GM19395 (cell line): ENCODE results near the gene PCGF1.

Source experiments
- ATAC-seq: cut with Tn5 transposase; IDR thresholded peaks from one replicate; pipeline ENCODE4 v1.9.1; 2021; ENCODE audit warnings: mild to moderate bottlenecking, moderate library complexity; ENCODE audit not compliant: unreplicated experiment

PCGF1 gene

GRCh38 chr2:74507145-74507925 lies at the start of gene PCGF1:
TSS of gene PCGF1 (minus strand) at chr2:74507695. CDS start at chr2:74507668, 27 bp downstream.
- peak; percentile 88 for ATAC-seq

- no peak for ATAC-seq
Observed at GRCh38 chr2:74556831-74557370, 49.4 kb upstream of the PCGF1 start.

GRCh38 chr2:74556159-74556558 lies 48.7 kb upstream of the PCGF1 start:
- no peak for ATAC-seq

GRCh38 chr2:74555610-74556103 lies 48.2 kb upstream of the PCGF1 start:
- no peak for ATAC-seq

DNA sequence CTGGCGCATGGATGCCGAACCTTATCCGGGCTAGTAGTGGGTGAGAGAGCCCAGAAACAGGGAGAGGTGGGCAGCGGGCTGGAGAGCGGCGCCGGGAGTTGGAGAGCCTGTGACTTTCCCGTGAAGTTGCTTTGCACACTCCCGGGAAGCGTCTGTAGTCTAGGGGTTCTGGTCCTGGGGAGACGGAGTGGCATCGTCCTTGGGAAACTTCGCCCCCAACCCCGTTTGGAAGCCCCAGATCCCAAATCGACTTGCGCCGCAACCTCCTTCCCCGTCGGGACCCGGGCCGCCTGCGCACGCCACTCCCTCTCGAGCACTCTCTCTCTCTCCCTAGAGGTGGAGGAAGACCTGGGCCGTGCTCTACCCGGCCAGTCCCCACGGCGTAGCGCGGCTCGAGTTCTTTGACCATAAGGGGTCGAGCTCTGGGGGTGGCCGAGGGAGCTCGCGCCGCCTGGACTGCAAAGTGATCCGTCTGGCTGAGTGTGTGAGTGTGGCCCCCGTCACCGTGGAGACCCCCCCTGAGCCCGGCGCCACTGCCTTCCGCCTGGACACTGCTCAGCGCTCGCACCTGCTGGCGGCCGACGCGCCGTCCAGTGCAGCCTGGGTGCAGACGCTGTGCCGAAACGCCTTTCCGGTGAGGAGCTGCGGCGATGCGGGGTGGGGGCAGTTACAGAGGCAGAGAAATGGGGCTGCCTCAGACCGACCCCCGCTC lies 47.5 kb upstream of the PCGF1 start:
- ATAC-seq = peak; percentile 42

- ATAC-seq = peak; percentile 49
Observed at GRCh38 chr2:74553892-74554819, 46.7 kb upstream of the PCGF1 start, which contains the start of the genes DOK1 and LOXL3. TSS of gene DOK1 (plus strand) at chr2:74554720. CDS start at chr2:74554755, 35 bp downstream. TSS of gene LOXL3 (minus strand) at chr2:74553942. CDS start at chr2:74552634, 1,308 bp downstream.

DNA sequence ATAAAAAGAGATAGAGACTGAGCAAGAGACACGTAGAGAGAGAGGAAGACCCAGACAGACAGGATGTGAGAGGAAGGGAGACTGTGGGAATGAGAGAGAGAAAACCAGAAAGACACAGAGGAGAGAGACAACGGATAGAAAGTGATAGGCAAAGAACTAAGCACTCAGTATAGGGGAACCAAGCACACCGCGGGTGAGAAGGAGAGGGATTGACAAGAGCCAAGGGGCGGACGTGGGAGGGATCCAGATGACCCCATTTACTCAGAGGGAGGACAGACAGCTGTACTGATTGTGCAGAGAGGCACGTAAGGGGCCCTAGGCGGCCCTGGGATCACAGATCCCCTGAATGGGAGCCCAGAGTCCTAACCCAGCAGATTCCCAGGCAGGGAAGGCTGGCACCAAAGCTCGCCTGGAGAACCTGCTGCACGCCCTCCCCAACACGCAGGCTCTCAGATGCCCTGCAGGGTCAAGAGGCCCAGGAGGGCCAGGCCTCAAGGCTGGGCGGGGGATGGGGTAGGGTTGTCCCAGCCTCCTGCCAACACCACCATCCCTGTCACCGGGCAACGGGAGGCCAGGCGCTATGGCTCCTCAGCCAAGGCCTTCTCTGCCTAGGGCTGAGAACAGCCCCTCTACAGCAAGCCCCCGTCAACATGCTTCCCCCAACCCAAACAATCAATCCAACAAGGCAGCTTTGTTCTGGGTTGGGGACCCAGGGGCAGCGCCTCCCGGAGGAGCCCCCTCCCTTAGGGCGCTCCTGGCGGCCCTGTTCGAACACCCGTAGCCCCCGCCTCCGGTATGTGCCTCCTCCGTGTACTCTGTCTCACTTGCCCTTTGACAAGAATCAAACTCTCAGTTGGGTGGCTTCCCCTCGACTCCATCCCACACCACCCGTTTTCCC lies 45.7 kb upstream of the PCGF1 start:
- ATAC-seq = peak; percentile 33

- peak; percentile 37 for ATAC-seq
Observed at GRCh38 chr2:74551942-74552913, 44.7 kb upstream of the PCGF1 start.

DNA sequence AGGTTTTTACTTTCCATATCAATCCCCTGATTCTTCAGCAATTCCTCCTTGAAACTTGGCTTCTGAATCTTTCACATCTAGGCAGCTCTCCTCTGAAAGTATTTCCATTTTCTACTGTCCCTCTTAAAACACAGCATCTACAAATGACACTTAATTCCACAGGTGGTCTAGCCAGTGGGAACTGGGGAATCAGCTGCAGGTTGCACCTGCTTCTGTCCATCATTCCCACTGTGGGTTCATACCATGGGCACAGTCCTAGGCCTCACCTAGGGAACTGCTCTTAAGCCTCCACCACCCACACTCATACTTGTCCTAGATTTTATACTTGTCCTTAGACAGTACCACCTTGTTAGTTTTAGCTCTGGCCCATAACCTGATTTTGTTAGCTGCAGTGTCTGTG lies 44.0 kb upstream of the PCGF1 start:
- ATAC-seq = no peak

DNA sequence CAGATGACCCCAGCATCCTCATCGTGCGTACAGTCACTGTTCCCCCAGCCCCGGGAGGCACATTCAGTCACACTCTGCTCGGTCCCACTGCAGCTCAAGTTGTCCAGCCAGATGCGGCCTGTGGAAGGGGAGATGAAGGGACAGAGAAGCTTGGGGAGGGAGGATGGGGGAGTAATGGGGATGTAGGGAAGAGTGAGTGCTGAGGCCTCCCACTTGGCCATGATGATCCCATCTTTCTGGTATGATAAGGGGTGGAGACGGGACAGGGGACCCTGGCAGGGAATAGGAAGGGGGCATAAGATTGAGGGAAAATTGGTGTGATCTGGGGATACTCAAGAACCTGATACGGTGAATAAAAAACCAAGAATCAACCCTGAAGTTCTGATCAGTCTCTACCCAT lies 42.7 kb upstream of the PCGF1 start:
- ATAC-seq = no peak

DNA sequence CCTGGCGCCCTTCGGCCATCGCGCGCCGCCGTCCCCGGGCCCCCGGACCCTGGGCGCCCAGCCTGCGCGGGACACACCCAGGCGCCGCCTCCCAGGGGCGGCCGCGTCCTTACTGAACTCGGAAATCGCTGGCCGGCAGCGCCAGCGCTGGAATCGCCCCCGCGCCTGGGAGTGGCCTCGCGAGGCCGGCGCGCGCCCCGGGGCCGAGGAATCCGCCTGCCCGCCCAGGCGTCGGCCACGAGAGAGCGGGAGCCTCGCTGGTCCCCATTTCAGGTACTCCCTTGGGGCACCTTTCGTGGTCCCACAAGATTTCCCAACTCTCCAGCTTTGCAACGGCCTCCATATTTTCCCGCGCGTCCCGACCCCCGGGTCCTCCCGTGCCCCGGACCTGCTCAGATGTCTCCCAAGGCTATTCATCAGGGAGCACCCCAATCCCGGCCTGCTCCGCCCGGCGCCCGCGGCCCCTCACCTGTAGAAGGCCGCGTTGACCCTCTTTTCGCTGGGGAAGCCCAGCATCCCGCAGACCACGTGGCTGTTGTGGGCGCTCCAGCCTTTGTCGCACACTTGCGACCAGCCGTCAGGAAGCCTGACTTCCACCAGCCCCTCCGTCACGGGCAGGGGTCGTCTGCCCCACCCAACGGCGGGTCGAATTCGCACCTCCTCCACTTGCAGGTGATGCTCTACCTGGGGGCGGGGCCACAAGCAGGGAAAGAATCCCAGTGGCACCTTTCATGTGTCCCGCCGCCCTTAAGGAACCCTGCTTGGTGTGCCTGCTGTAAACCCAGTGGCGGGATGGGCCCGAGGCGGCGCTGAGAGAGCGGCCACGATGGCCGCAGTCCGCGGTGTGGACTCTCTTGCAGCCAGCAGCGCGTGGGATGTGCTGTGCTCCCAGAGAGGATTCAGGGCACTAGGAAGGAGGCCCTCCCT lies 41.7 kb upstream of the PCGF1 start:
- ATAC-seq = no peak

DNA sequence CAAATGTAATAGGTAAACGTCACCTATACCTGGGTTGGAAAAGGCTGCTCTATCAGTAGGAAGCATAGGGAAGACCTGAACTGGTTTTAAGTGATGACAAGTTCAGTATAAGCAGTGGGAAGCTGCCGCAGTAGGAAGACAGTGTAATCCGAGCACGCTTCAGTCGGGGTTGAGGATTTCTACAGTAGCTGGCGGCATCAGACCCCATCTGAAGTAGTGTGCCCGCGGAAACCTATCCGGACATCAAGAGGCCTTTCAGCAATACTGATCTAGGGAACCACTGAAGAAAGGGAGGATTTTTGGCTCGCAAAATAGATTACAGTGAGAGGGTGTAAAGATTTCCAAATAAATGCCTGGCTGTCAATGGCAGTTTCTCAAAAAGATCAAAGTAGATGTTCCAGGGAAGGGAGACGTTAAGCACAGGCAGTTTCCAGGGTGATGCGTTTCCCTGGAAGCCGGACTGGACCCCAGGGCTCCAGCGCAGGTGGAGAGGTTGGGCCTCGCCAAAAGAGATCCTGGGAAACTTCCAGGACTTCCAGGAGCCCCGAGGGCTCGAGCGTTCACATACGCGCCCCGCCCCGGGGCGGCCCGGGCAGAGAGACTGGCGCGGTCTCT lies 40.9 kb upstream of the PCGF1 start:
- no peak for ATAC-seq

DNA sequence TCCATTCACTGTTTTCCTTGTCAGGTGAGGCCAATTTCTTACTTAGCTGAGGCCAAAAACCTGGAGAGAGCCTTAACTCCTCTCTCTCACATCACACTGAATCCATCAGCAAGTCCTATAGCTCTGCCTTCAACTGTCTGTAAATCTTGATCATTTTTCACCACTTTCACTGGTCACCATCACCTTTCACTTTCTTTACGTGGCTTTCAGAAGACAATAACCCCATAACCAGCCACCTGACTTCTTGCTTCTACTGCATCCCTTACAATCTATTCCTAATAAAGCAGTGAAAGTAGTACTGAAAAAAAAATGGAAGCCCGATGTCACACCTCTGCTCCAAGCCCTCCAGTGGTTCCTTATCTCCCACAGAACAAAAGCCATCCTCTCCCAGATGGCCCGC lies 38.5 kb upstream of the PCGF1 start:
- no peak for ATAC-seq

- ATAC-seq = no peak
Observed at GRCh38 chr2:74544634-74545033, 37.1 kb upstream of the PCGF1 start.

- ATAC-seq = no peak
Observed at GRCh38 chr2:74542978-74543377, 35.5 kb upstream of the PCGF1 start.

DNA sequence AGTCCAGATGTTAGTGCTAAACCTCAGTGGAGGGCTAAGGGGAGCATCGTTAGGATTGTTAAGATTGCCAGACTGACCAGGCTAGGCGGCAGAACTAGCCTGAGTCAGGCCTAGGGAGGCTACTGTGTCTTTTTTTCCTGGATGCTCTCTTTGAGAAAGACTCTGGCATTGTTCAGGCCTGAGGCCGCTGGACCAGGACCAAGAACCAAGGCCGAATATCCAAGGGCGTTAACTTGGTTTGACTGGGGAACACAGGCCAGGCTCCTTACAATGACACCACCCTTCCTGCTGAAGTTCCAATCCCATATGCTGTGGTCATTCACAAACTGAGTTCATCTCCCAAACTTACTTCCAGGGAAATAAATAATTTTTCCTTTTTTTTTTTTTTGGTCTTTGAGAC lies 32.8 kb upstream of the PCGF1 start:
- ATAC-seq = no peak

GRCh38 chr2:74538881-74539339 lies 31.4 kb upstream of the PCGF1 start:
- no peak for ATAC-seq
